Keratinocyte (primary cell): ENCODE measurements around the gene PCGF2. TPM values are rescaled to one million over a fixed set of nuclear protein-coding genes. Genes with fewer than 3 reads are reported as not detected.
A peak's percentile ranks its signal among the peaks of the same experiment; 100 is the strongest.
"Not testable (repeated sequence)": the region's sequence is repeated elsewhere in the genome, so short reads cannot be mapped to it uniquely, and the experiment has no call there.

Experiments used
- DNase-seq: peaks from one replicate; pipeline ENCODE4 v3.0.0-alpha.2; 2011; ENCODE audit warnings: low read depth, missing footprints, low spot score
- FAIRE-seq: peaks from 2 replicates; lab custom pipeline; 2011; peaks lifted over from hg19 to GRCh38; lab: Jason Lieb, UNC
- H2AFZ ChIP-seq: 2 replicates; pipeline ENCODE4 v1.6.0; 2012; ENCODE audit warnings: low read length, control low read depth, inconsistent platforms; ENCODE audit not compliant: control insufficient read depth
- H3K27ac ChIP-seq: 2 replicates; pipeline ENCODE4 v1.5.1; 2011; ENCODE audit warnings: low read length; ENCODE audit not compliant: control insufficient read depth, insufficient read depth
- H3K27me3 ChIP-seq: 3 replicates; pipeline ENCODE4 v1.6.0; 2011; ENCODE audit warnings: low read length; ENCODE audit not compliant: control insufficient read depth, insufficient read depth; ENCODE audit errors: extremely low read depth
- H3K36me3 ChIP-seq, 2 experiments: 2 replicates in 1 of 2; 3 replicates in 1 of 2; pipeline ENCODE4 v1.5.1; 2011; ENCODE audit warnings: low read length in 2 of 2, mild to moderate bottlenecking in 1 of 2; ENCODE audit not compliant: control insufficient read depth in 2 of 2, insufficient read depth in 2 of 2; ENCODE audit errors: extremely low read depth in 1 of 2
- H3K4me1 ChIP-seq: 3 replicates; pipeline ENCODE4 v1.5.1; 2011; ENCODE audit warnings: low read length; ENCODE audit not compliant: control insufficient read depth, insufficient read depth; ENCODE audit errors: extremely low read depth
- H3K4me2 ChIP-seq: 3 replicates; pipeline ENCODE4 v1.6.0; 2011; ENCODE audit warnings: low read depth, low read length; ENCODE audit not compliant: control insufficient read depth, insufficient read depth; ENCODE audit errors: extremely low read depth
- H3K4me3 ChIP-seq, 3 experiments: fragments of 200-600 bp in 1 of 3; sonication (generic) in 1 of 3; 2 replicates in 2 of 3; 3 replicates in 1 of 3; pipeline ENCODE4 v1.5.1; 2011 to 2016; ENCODE audit warnings: low read length in 3 of 3, mild to moderate bottlenecking in 3 of 3, control low read depth in 2 of 3, inconsistent platforms in 1 of 3, low read depth in 1 of 3, mixed read lengths in 1 of 3, mixed run types in 1 of 3, moderate library complexity in 1 of 3; ENCODE audit not compliant: control insufficient read depth in 2 of 3, insufficient read depth in 2 of 3; ENCODE audit errors: extremely low read depth in 1 of 3
- H3K79me2 ChIP-seq: 2 replicates; pipeline ENCODE4 v1.6.0; 2012; ENCODE audit warnings: low read length; ENCODE audit not compliant: control insufficient read depth, insufficient read depth
- H3K9ac ChIP-seq: 3 replicates; pipeline ENCODE4 v1.6.0; 2011; ENCODE audit warnings: low read length; ENCODE audit not compliant: control insufficient read depth, insufficient read depth; ENCODE audit errors: extremely low read depth
- H3K9me1 ChIP-seq: 3 replicates; pipeline ENCODE4 v1.6.0; 2011; ENCODE audit warnings: low read length; ENCODE audit not compliant: control insufficient read depth, insufficient read depth; ENCODE audit errors: extremely low read depth
- H3K9me3 ChIP-seq: 2 replicates; pipeline ENCODE4 v1.5.1; 2012; ENCODE audit warnings: low read depth, low read length; ENCODE audit not compliant: control insufficient read depth
- H4K20me1 ChIP-seq: 3 replicates; pipeline ENCODE4 v1.6.0; 2011; ENCODE audit warnings: low read length; ENCODE audit not compliant: control insufficient read depth, insufficient read depth; ENCODE audit errors: extremely low read depth
- CTCF ChIP-seq, 3 experiments: IDR thresholded peaks in 1 of 3; conservative IDR thresholded peaks in 1 of 3; optimal IDR thresholded peaks in 1 of 3; 2 replicates in 2 of 3; 3 replicates in 1 of 3; pipeline versions ENCODE3 to v1.5.1; 2011; ENCODE audit warnings: low read length in 3 of 3, mild to moderate bottlenecking in 3 of 3, moderate library complexity in 2 of 3, control low read depth in 1 of 3, inconsistent platforms in 1 of 3; ENCODE audit not compliant: insufficient read depth in 2 of 3; ENCODE audit errors: extremely low read depth in 1 of 3
- EZH2 ChIP-seq: IDR thresholded peaks from one replicate; pipeline ENCODE4 v1.6.1; 2012; ENCODE audit warnings: inconsistent platforms, mild to moderate bottlenecking, low read length, moderate library complexity
- dilution Hi-C: fragments of 300-500 bp; cut with MboI; formaldehyde crosslinking; loops from one replicate; pipeline ENCODE4 v1.7.0; 2020; ENCODE audit warnings: low sequenced_read_pairs; ENCODE audit not compliant: extremely low pct_ligation_motif_present
- polyA plus RNA-seq, 5 experiments: library from polyadenylated mRNA; depleted of rRNA in 3 of 5; stranded (reverse) in 3 of 5; stranded (forward) in 1 of 5; unstranded in 1 of 5; fragments of >200 nt; gene quantifications; 1 replicate in 1 of 5; 2 replicates in 3 of 5; 3 replicates in 1 of 5; pipeline versions ENCODE4 v1.2.1 to v1.2.3, GENCODE V29; 2011 to 2012; ENCODE audit warnings: missing spikeins in 2 of 5, low read depth in 1 of 5, low replicate concordance in 1 of 5

The PCGF2 gene
- polyA plus RNA-seq, 1 donor (not counting 4 experiments of a cell fraction or from before 2014, with no cell fraction given): 4.1 TPM

DNA sequence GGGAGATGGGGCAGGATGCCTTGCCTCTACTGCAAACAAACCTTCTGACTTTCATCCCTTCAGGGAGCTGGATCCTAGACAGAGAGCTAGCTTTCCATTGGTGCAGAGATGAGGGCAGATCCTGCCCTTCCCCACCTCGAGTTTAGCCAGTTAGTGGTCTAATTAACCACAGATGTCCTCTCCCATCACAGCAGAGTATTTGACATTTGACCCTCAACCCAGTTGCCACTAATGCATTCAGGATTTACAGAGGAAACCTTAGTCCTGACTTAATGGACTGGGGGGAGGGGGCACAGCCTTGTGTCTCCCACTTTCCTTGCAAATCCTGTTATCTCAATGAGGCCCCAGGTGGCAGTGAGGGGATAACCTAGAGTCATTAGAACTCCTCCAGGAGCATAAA, 41.0 kb upstream of the PCGF2 start:
- Histone ChIP-seq H3K79me2 (peaks cover 36% of the 10 kb centered on the region), H2AFZ (no peak overlapping the region), H3K4me1 (peaks cover 4% of the 10 kb centered on the region), H3K27me3 (no peaks in the 10 kb centered on the region), H3K27ac (no peak overlapping the region), H3K9me3 (no peaks in the 10 kb centered on the region), H3K4me2 (no peak overlapping the region), H3K4me3 (no peak overlapping the region), H3K36me3 (peaks cover 13 to 18% of the 10 kb centered on the region in 2 experiments), H4K20me1 (peaks cover 3% of the 10 kb centered on the region), H3K9me1 (no peaks in the 10 kb centered on the region), H3K9ac (no peak overlapping the region)
- dilution Hi-C loops: no loop called here
- no peak for FAIRE-seq
- no peak for DNase-seq
- TF ChIP-seq EZH2 (no peak), CTCF (optimal IDR thresholded peaks at IDR 0.05 in 1 of 3, IDR thresholded peaks at IDR 0.05 in 1 of 3, conservative IDR thresholded peaks at IDR 0.05 in 1 of 3; ENCODE audit: extremely low read depth in 1 of 3, insufficient read depth in 2 of 3, low read length in 3 of 3) (no peak)

DNA sequence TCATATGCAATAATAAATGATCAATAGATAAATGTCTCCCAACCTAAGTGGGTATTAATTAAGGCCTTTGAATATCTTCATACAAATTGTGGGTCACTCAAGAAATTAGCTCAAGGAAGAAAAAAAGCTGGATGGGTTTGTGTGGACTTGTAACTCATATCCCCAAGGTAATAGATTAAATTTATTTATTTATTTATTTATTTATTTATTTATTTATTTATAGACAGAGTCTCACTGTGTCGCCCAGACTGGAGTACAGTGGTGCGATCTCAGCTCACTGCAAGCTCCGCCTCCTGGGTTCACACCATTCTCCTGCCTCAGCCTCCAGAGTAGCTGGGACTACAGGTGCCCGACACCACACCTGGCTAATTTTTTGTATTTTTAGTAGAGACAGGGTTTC, 39.9 kb upstream of the PCGF2 start:
- H3K4me2 ChIP-seq, H3K9me1 ChIP-seq, H3K27ac ChIP-seq, H3K9me3 ChIP-seq, H3K9ac ChIP-seq, DNase-seq, H3K27me3 ChIP-seq, H3K4me3 ChIP-seq, H2AFZ ChIP-seq, H3K4me1 ChIP-seq, H4K20me1 ChIP-seq, dilution Hi-C loops, FAIRE-seq: not testable (repeated sequence)
- Histone ChIP-seq H3K79me2 (peaks cover 26% of the 10 kb centered on the region), H3K36me3 (peaks cover 18 to 22% of the 10 kb centered on the region in 2 experiments)

DNA sequence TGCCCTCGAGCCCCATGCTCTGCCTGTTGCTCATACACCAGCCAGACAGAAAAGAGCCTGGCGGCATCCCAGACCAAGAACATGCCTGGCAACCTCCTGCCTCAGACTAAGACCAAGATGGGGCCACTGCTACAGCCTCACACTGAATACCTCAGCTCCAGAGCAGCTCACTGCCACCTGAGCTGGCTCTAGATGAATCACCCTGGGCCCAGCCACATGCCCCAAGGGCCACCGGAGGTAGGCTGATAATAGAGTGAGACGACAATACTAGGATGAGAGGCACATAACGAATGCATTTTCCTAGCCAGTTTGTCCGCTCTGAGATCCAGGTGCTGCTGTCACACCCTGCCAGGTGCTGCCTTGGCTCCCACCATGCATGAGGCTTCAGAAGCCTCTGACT, 38.2 kb upstream of the PCGF2 start:
- H3K27ac ChIP-seq: no peak overlapping the region
- no peak for FAIRE-seq

More for the DNA sequence above, 38.2 kb upstream of the PCGF2 start:
- Histone ChIP-seq H3K27me3 (no peaks in the 10 kb centered on the region), H4K20me1 (peaks cover 3% of the 10 kb centered on the region), H3K4me3 (no peak overlapping the region), H3K36me3 (peaks cover 22 to 31% of the 10 kb centered on the region in 2 experiments), H3K4me1 (peaks cover 4% of the 10 kb centered on the region), H3K9ac (no peak overlapping the region), H3K4me2 (no peak overlapping the region), H3K79me2 (peaks cover 18% of the 10 kb centered on the region), H3K9me1 (no peaks in the 10 kb centered on the region), H2AFZ (no peak overlapping the region), H3K9me3 (no peaks in the 10 kb centered on the region)
- dilution Hi-C loops: no loop called here
- TF ChIP-seq EZH2 (no peak), CTCF (optimal IDR thresholded peaks at IDR 0.05 in 1 of 3, IDR thresholded peaks at IDR 0.05 in 1 of 3, conservative IDR thresholded peaks at IDR 0.05 in 1 of 3; ENCODE audit: extremely low read depth in 1 of 3, insufficient read depth in 2 of 3, low read length in 3 of 3) (no peak)
- DNase-seq: peak; percentile 21
